NCI-H1092 treated with DMSO at 0.1 percent for 48 hours (cell line): Measurements from ENCODE around the gene ZDHHC19.
A peak's percentile ranks its signal among the peaks of the same experiment; 100 is the strongest.
"Not testable (repeated sequence)": the region's sequence is repeated elsewhere in the genome, so short reads cannot be mapped to it uniquely, and the experiment has no call there.

Source experiments
- DNase-seq: peaks from one replicate; lab custom pipeline; 2025; lab: John Stamatoyannopoulos, UW

Gene ZDHHC19

DNA sequence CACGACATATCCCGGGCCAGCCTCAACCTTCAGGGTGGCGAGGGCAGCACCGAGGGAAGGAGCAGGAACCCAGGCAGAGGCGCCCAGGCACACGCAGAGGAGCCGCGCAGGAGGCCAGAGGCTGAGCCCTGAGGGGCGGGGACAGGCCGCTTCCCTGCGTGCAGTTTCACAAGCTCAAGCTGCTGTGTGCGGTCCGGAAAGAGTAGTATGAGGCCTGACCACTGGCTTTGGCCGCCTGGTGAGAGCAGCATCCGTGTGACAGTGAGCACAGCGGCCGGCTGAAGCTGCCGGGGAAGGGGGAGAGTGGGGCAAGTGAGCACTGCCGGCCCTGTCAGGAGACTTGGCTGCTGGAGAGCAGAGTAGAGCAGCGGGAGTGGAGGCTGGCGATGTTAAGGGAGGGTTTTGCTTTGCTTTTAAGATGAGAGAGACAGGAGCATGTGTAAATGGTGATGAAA is 8.7 kb downstream of the ZDHHC19 start:
- DNase-seq, result no peak

DNA sequence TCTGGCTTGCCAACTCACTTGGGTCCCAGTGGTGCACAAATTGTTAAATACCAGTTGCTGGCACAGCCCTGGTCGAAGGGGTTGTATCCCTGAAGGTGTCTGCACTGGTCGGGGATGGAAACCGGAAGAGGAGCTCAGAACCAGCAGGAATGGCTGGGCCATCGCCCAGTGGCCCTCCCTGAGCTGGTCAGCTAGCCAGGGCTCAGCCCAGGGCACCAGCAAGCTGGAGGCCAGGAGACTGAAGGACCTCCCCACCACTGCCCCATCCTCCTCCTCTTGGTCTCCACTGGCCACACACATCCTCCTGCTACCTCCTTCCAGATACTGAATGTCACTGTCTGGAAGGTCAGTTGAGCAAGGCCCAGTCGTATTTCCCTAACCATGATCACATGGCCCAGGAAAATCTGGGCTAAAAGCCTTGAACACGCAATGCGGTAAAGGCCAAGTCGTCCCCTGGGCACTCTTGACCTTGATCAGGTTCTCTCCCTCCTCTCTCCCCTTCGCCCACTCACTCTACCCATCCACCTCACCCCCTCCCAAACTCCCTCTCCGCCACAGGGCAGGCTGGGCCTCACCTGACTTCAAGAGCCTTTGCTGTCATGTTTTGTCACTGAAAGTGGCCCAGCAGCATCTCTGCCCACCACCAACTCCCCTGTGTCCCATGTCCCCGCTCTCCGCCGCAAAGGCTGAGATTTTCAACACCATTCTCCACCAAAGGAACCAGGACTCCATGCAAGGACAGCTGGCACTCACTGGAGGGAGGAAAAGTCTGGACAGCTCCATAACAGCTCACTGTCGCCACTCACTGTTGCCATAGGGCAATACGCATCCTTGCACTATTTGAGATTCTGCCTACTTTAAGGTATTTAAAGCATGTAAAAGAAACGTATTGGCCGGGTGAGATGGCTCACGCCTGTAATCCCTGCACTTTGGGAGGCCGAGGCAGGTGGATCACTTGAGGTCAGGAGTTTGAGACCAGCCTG is 12.1 kb downstream of the ZDHHC19 start:
- DNase-seq, result no peak

DNA sequence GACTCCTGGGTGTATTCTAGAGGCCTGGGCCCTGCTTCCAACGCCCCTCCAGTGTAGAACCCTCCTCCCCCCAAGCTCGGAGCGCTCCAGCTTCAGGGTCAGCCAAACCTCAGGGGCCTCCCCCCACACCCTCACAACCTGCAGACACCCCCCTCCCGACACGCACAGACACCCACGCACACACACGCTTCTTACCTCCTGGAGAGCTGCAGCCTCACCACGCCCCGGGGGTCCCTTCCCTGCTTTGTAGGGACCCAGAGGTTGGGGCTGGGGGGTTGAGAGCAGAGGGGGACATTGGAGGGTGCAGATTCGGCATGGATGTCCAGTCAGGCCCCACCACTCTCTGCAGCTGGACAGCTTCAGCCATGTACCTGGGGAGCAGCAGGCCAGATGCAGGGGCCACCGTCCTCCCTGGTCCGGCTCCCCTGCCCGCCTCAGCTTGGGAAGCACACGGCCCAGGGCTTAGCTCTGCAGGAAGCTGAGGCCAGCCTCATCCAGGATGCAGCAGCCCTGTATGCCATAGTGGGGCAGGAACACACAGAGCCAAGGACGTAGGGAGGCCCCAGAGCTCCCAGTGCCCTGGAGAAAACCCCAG is 13.0 kb downstream of the ZDHHC19 start:
- no peak for DNase-seq

DNA sequence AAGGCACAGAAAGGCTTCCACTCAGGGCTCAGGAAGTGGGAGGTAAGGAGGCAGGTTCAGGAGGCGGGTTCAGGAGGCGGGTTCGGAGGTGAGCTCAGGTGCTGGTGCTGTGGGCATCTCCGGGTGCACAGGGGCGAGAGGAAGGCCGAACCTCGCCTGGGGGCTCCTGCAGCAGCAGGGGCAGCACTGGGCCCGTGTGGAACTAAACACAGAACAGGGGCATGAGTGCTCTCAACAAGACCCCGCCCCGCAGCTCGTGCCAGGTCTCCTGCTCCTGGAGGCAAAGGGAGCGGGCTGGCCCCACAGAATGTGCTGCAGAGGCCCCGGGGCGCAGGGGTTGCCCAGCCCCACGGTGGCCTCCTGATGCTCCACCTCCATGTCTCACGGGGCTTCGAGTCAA is 13.7 kb downstream of the ZDHHC19 start:
- DNase-seq, result no peak

DNA sequence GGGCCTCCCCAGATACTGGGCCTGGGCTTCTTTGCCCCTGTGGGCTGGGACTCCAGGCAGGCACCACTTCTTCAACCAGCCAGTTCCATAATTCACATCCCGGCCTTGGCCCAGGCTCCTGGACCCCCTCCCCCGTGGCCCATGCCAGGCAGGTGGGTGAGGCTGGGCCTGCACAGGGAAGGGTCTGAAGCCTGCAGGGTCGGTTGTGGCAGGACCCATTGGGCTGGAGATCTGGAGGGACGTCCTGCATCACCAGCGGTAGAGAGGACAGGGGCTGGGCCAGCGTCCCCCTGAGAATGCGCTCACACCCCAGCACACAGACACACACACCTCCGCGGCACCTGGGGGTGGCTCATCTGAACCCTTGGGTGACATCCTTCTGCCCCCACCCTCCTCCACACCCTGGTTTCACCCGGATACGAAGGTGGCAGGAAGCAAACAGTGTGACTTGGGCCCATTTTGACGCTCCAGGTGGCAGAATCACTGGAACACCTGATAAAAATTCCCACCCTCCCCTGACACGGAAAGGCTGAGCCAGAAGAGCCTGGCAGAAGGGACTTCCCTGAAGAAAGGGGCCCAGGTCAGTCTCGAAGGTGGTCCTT is 15.4 kb downstream of the ZDHHC19 start:
- no peak for DNase-seq

DNA sequence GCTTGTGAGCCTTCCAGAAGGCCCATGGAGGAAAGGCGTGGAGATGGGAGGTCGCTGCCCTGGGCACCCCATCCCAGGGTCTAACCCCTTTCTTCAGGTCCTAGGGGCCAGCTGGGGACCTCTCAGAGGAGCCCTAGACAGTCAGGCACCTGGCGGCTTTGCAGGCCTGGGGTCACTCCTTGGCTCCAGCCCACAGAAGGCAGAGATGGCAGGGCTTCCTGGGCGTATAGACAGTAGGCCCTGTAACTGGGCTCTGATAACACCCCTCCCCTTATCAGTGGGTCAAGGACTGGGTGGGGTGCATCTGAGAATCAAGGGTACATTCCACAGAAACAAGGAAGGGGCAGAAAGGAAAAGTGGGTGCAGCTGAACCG is 16.7 kb downstream of the ZDHHC19 start:
- no peak for DNase-seq

DNA sequence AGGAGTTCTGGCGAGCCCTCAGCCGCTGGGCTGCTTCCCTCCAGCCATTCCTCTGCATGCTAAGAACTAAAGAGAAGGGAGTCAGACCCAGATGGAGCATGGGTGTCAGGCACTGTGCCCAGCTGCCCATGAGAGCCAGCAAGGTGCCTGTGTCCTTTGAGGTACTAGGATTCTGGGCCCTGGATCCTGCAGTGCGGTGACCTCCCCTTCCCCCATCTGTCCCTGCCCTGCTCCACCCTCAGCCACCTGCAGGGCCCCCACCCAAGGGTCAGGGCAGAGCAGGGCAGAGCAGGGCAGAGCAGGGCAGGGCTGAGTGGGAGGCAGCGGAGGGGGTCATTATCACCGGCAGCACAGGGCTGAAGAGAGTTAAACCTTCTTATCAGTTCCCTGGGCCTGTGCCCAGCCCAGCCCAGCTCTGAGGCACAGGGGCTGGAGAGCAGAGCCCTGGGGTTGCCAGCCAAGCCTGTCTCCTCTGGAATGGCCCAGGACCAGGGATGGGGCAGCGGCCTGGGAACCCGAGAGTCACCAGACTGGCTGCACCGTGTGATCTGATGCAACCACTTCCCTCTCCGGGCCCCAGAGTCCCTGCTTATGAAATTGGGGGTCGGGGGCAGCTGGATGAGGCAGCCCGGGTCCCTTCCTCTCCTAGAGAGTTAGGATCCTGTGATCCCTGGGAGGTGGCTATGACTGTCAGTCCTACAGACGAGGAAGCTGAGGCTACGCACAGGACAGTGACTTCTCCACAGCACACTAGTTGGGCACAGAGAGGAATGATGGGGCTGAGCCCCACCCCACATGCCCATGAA is 17.3 kb downstream of the ZDHHC19 start:
- DNase-seq, result peak; percentile 30

DNA sequence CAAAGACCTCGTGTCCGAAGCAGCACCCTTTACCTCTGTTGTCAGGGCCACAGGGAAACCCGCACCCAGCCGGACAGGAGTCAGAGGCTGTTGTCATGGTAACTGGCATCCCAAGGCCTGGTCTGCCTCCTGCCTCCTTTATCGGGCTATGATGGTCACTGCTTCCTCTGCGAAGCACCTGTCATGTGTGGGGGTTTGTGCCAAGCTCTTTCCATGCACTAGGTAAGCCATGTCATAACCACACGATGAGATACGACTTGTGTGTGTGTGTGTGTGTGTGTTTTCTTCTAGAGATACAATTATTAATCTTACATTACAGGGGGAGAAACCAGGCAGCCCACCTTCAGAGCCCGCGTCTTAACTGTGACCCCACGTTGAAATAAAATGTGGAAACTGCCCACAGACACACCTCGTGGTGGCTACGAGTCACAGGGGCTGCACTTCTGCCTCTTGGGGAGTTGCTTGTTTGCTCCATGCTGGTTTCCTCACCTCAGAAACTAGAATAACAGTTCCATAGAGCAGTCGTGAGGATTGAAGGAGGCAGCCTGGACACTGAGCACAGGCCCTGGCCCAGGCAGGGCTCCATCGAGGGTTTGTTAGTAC is 18.0 kb downstream of the ZDHHC19 start:
- DNase-seq, result no peak

DNA sequence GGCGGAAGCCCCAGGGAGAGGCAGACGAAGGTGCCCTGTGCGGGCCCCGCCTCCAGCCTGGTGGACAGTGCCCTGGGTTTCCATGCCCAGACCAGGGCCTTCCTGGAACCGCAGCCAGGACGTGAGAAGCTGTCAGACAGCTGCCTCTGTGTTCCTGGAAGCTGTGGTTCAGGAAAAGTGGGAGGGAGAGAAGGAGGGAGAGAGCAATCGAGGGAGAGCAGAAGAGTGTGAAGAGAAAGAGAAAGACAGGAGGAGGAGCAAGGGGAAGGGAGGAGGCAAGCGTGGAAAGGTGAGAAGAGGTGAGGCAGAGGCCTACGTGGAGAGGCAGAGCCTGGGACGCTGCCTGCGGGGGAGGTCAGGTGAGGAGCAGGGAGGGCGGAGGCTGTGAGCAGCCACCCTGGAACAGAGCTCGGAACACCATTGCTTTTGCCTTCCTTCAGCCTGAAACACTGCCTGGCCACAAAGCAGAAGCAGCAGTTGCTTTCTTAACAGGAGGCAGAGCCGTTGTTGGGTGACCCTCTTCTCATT is 18.6 kb downstream of the ZDHHC19 start:
- no peak for DNase-seq

DNA sequence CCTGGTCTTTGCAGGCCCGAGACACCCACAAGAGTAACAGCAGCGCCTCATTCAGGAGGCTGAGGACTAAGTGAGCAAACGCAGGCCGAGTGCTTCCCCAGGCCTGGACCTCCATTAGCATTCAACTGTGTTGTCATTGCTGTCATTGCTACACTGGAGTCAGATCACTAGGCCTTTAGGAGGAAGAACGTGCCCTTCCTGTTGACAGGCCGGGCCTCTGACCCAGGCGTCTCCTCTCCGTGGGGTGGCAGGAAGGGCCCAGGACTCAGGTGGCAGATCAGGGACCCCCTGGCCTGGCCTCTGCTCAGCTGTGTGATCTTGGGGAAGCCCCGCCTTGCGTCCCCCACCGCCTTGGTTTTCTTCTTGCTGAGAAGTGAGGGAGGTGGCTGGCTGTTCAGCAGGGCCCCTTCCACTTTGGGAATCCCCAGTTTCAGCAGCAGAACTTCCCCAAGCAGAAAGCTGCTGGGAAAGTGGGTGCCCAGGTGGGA is 19.1 kb downstream of the ZDHHC19 start:
- no peak for DNase-seq

DNA sequence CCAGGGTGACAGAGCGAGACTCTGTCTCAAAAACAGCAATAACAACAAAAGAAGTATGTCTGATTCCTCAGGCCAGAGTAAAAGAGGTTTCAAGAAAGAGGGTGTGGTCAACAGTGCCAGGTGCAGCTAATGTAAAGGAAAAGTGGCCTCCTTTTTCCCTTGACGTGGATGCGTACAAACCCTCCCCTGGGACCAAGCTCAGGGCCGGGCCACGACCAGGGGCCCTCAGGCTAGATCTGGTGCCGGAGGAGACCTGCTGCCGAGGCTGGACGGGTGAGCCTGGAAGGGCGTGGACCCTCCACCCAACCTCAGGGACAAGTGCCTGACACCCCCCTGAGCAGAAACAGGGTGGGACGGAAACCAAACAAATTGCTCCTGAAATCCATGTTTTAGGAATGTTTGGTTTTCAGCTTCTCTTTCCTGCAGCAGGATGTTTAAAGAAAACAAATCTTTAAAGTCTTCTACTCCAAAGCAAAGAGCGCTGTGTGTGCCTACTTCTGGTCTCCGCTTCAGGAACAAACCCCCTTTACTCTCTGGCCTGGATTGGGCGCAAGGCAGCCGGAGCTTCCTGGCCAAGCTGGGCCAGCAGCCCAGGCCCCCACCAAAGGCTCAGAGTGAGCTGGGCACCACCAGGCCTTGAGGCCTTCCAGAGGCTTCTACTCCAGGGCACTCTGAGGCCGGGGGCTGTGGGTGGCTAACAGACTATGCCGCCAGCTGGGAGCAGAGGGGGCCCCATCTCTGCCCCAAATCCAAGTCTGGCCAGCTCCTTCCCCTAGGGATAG is 21.4 kb downstream of the ZDHHC19 start:
- DNase-seq, result no peak

DNA sequence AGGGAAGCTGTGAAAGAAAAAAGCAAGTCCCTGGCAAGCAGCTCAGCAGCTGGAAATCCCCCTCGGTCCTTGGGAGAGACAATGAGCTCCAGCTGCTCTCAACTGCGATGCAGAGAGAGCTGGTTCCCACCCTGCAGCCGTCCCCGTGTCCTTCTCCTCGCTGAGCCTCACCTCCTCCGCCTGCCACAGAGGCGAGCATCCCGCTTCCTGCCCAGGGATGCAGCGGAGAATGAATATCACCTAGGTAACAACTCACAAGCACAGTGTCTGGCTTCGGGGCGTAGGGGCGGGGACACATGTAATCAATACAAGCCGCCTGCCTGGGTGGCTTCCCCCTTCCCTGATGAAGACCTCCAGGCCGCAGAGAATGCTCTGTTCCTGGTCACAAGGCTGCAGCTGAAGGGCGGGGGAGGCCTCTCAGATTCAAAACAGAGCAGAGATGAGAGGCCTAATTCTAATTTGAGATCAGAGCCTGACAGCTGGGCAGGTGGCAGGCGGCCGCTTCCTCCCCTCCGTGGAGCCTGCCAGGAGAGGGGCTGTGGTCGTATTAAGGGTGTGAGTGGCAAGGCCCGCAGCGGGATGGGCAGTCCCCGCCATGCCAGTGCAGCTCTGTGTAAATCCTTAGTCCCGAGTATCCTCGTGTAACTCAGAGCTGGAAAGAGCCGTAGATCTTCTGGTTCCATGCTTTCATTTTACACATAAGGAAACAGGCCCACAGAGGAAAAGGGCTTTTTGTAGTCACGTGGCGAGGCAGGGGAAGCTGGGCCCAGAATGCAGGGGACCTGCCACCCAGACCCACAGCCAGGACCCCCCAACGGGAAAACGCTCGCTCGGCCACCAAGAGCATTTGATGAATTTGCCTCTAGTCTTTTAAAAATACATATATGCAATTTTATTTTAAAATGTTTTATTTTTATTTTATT is 24.3 kb downstream of the ZDHHC19 start:
- DNase-seq, result peak; percentile 85

DNA sequence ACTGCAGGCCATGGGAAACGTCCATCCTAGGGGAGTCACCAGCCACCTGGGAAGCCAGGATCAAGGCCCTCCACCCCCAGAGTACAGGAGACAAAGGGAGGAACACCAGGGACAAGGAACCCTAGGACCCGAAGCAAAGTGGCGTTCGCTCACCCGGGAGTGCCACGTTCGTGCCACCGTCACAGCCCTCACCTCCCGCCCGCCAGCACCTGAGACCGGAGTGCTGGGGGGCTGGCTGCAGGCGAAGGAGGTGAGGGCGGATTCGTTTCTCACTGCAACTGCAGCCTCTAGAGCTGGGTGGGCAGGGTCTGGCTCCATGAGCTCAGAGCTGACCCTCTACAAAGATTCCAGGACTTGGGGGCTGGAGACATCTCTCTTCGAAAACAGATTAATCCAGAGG is 26.3 kb downstream of the ZDHHC19 start:
- no peak for DNase-seq

DNA sequence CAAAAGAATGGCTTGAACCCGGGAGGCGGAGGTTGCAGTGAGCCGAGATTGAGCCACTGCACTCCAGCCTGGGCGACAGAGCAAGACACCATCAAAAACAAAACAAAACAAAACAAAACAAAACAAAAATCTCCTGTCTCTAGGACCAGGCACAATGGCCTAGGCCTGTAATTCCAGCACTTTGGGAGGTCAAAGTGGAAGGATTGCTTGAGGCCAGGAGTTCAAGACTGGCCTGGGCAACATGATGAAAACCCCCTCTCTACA is 27.1 kb downstream of the ZDHHC19 start:
- DNase-seq, result not testable (repeated sequence)

DNA sequence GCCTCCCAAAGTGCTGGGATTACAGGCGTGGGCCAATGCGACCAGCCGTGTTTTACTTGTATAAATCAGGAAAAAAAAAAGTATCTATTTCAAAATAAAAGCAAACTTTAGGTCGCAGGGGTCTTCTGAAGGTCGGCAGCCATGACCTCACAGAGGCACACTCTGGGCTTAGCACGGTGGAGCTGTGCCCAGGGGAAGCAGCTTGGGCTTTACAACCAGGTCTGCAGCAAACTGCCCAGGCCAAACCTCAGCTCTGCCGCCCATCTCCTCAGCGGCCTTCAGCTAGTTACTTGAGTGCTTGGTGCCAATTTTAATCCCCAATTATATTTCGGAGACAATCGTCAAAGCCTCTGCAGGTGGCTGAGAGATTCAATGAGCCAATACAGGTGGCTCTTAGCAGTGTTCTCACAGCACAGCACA is 30.1 kb downstream of the ZDHHC19 start:
- DNase-seq, result peak; percentile 26

DNA sequence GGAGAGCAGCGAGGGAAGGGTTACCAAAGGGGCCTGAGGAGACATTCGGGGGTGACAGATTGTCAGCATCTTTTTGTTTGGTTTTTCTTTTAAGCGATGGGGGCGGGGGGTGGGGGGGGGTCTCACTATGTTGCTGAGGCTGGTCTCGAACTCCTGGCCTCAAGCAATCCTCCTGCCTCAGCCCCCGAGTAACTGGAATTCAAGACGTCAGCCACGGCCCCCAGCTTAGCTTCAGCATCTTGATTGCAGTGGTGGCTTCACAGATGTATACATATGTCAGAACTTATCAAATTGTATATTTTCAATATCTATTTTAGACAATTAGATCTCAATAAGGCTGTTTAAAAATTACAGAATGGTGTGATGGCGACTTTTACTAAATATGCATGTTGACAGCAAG is 30.9 kb downstream of the ZDHHC19 start:
- no peak for DNase-seq

DNA sequence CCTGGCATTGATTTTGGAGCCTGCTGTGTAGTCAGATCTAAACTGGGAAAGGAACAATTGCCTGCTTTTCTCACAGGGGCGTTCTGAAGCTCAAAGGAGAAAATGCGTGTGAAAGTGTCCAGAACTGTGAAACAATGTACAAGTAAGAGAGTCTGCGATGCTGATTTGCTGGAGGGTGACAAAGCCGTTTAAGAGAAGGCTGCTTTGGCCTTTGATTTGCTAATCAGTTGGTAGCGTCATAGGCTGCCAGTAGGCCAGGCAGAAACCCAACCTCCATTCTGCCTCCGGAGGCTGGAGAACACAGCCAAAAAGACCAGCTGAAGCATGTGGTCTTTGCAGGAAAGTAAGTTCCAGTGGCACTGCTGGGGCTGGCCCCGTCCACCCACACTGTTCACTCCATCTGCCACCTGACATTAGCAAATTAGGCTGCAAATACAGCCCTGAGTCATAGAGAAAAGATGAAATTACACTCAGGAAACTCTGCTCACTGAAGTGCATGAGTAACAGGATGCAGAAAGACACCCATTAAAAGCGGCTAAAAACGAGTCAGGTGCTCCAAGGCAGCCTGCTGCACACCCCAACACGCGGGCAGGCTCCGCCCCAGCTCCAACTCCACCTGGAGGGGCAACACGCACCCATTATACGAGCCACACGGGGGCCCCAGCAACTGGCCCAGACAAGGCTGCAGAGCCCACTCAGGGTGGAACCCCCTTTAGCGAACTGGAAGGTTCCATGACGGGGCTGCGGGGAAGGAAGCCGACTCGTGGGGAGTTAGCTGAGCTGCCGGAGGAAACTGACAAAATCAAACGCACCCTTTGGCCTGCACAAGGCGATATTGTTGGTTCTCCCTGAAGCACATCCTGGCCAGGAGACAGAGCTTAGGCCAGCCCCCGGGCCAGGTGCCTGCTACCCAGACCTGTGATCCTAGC is 31.6 kb downstream of the ZDHHC19 start:
- DNase-seq, result peak; percentile 67

DNA sequence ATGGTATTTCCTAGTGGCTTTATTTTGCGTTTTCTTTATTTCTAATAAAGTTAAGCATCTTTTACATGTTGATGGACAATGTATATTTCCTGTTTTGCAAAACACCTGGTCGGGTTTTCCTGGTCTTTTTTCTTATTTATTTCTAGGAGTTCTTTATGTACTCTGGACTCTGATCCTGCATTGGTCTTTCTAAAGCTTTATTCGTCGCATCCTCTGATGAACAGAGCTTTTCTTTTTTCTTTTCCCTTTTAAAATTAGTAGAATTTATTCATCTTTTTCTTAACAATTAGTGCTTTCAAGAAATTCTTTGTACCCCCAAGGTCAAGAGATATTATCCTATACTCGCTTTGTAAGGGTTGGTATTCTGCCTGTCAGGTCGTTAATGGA is 32.2 kb downstream of the ZDHHC19 start:
- no peak for DNase-seq

DNA sequence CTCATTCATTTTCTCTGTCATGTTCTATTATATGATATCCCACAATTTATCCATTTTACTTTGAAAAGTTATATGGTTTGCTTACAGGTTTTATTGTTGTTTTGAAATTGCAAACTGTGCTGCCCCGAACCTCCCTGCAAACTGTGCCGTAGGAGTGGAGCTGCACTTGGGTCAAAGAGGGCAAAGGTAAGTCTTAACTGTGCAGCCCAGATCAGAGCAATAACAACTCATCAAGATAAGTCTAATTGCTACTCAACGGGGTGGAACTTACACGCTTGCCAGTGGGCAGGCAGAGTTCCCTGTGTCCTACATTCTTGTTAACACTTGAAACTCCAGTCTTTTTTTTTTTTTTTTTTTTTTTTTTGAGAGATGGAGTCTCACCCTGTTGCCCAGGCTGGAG is 33.2 kb downstream of the ZDHHC19 start:
- DNase-seq, result no peak
